ENCODE results near the gene LAMB2.

The LAMB2 gene

GRCh38 chr3:49081429-49081828 is 51.4 kb downstream of the LAMB2 start:
- Histone ChIP-seq H3K4me1 (ENCODE audit: control insufficient read depth in 5 of 5, insufficient read depth in 5 of 5, low read length in 5 of 5) (peaks cover 0 to 5% (median 1%) of the 10 kb centered on the region in 5 donors), H3K9ac (ENCODE audit: low read length in 5 of 5) (no peak overlapping the region), H3K36me3 (ENCODE audit: control insufficient read depth in 5 of 5, insufficient read depth in 5 of 5, low read length in 5 of 5) (peaks cover 0 to 23% (median 8%) of the 10 kb centered on the region in 5 donors), H3K27ac (ENCODE audit: low read depth, low read length) (no peak overlapping the region), H3K9me3 (ENCODE audit: control insufficient read depth in 5 of 5, low read length in 5 of 5) (no peaks in the 10 kb centered on the region), H3K27me3 (ENCODE audit: control insufficient read depth in 5 of 5, insufficient read depth in 4 of 5, low read length in 5 of 5) (no peaks in the 10 kb centered on the region), H3K4me3 (ENCODE audit: low read depth in 1 of 5, low read length in 5 of 5) (no peak overlapping the region)

- Histone ChIP-seq H3K4me3 (ENCODE audit: low read depth in 1 of 5, low read length in 5 of 5) (no peak overlapping the region), H3K9ac (ENCODE audit: low read length in 5 of 5) (no peak overlapping the region), H3K27ac (ENCODE audit: low read depth, low read length) (no peak overlapping the region), H3K27me3 (ENCODE audit: control insufficient read depth in 5 of 5, insufficient read depth in 4 of 5, low read length in 5 of 5) (no peaks in the 10 kb centered on the region), H3K9me3 (ENCODE audit: control insufficient read depth in 5 of 5, low read length in 5 of 5) (no peaks in the 10 kb centered on the region), H3K4me1 (ENCODE audit: control insufficient read depth in 5 of 5, insufficient read depth in 5 of 5, low read length in 5 of 5) (peaks cover 0 to 5% (median 1%) of the 10 kb centered on the region in 5 donors), H3K36me3 (ENCODE audit: control insufficient read depth in 5 of 5, insufficient read depth in 5 of 5, low read length in 5 of 5) (peaks cover 0 to 41% (median 28%) of the 10 kb centered on the region in 5 donors)
These were observed 53.6 kb downstream of the LAMB2 start for GRCh38 chr3:49079270-49079669.

- H3K27me3 ChIP-seq (ENCODE audit: control insufficient read depth in 5 of 5, insufficient read depth in 4 of 5, low read length in 5 of 5) = no peaks in the 10 kb centered on the region
- H3K4me1 ChIP-seq (ENCODE audit: control insufficient read depth in 5 of 5, insufficient read depth in 5 of 5, low read length in 5 of 5) = peaks cover 0 to 5% (median 1%) of the 10 kb centered on the region in 5 donors
- no peak overlapping the region for H3K4me3 ChIP-seq (ENCODE audit: low read depth in 1 of 5, low read length in 5 of 5)
- no peak overlapping the region for H3K27ac ChIP-seq (ENCODE audit: low read depth, low read length)
- peaks cover 0 to 67% (median 52%) of the 10 kb centered on the region in 5 donors for H3K36me3 ChIP-seq (ENCODE audit: control insufficient read depth in 5 of 5, insufficient read depth in 5 of 5, low read length in 5 of 5)
- no peaks in the 10 kb centered on the region for H3K9me3 ChIP-seq (ENCODE audit: control insufficient read depth in 5 of 5, low read length in 5 of 5)
- no peak overlapping the region for H3K9ac ChIP-seq (ENCODE audit: low read length in 5 of 5)
These were observed 56.2 kb downstream of the LAMB2 start for GRCh38 chr3:49076646-49077045.

DNA sequence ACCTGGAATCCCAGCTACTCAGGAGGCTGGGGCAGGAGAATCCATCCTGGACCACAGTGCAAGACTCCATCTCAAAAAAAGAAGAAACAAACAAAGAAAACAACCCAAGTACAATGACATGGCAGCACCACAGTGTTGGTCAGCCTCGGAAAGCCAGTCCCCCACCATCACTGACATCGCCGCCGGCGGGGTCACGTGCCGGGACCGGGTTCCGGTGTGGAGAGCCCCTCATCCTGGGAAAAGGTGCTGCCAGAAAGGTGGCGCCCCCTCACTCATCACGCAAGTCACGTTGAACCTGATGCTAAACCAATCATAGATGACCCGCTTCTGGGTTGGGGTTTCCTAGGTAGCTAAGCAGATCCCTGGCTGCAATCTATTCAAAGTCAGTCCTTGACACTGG is 56.7 kb downstream of the LAMB2 start:
- Histone ChIP-seq H3K9me3 (ENCODE audit: control insufficient read depth in 5 of 5, low read length in 5 of 5) (no peaks in the 10 kb centered on the region), H3K4me1 (ENCODE audit: control insufficient read depth in 5 of 5, insufficient read depth in 5 of 5, low read length in 5 of 5) (peaks cover 0 to 5% (median 1%) of the 10 kb centered on the region in 5 donors), H3K27ac (ENCODE audit: low read depth, low read length) (no peak overlapping the region), H3K27me3 (ENCODE audit: control insufficient read depth in 5 of 5, insufficient read depth in 4 of 5, low read length in 5 of 5) (no peaks in the 10 kb centered on the region), H3K36me3 (ENCODE audit: control insufficient read depth in 5 of 5, insufficient read depth in 5 of 5, low read length in 5 of 5) (peaks cover 0 to 73% (median 57%) of the 10 kb centered on the region in 5 donors), H3K9ac (ENCODE audit: low read length in 5 of 5) (no peak overlapping the region), H3K4me3 (ENCODE audit: low read depth in 1 of 5, low read length in 5 of 5) (no peak overlapping the region)

Data from subcutaneous abdominal adipose tissue (tissue), 5 donors.